ENCODE measurements around the gene CACNB1.

The CACNB1 gene

DNA sequence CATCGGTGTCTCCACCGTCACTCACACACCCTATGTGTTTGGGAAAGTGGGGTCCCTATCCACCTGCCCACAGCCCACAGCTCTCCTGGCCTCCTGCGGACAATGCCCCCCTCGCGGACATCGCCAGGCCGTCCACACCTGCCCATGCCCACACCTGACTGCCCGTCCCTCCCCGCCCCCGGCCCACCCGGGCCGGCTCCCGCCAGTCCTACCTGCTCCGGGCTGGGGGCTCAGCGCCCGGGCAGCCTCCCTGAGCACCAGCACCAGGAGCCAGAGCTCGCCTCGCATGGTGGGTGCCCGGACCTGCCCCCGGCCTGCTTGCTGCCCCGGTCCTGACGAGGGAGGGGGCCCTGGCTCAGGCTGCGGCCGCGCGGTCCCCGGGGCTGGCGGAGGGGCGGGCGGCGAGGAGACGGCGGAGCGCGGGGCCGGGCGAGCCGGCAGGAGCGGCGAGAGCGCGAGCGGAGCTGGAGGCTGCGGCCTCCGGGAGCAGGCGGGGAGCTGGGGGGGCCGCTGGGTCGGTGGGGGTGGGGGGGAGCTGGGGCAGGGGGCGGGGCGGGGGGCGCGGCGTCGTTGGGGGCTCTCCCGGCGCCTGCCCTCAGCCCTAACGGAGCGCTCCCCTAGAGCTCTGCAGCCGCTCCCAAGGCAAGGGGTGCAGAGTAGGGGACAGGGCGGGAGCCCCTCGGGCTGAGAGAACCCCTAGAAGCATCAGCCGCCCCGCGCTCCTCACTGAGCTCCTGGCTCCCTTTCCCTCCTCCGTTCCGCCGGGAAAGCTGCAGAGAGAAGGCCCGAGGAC, 46.1 kb downstream of the CACNB1 start, which contains the start of gene PLXDC1:
Gene PLXDC1, minus strand, starts transcription at position 488 of the 793 bp plus-strand sequence. Its CDS starts 200 bp downstream, at position 288.
- Mint-ChIP-seq H3K36me3 (peaks cover 7 to 11% of the 10 kb centered on the region in 2 donors), H3K9me3 (peaks cover 0 to 3% of the 10 kb centered on the region in 2 donors), H3K27ac (peak within 1 kb of the TSS; percentile 84), H3K4me1 (peaks cover 31 to 40% of the 10 kb centered on the region in 2 donors), H3K4me3 (peak within 1 kb of the TSS; percentile 96 to 98), H3K27me3 (peaks cover 53 to 58% of the 10 kb centered on the region in 2 donors)
- no peak for DNase-seq
- ATAC-seq (replicated peaks), result no peak

DNA sequence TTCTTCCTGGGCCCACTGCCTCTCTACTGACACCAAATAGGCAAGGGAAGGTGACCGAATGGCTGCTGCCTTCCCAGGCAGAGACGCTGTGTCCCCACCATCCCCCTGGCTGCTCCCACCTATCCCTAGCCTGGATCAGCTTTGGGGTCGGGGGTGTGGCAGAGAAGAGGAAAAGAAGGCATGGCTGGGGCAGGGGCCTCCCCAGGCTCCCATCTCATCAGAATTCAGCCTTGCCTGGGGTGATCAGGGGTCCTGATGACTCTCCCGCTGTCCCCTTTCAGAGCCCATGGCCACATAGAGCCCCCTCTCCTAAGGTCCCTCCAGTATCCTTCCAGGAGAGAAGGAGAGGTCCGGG, 46.7 kb downstream of the CACNB1 start:
- Mint-ChIP-seq H3K27ac (no peak overlapping the region), H3K9me3 (peaks cover 0 to 3% of the 10 kb centered on the region in 2 donors), H3K4me1 (peaks cover 31 to 40% of the 10 kb centered on the region in 2 donors), H3K27me3 (peaks cover 53 to 58% of the 10 kb centered on the region in 2 donors), H3K36me3 (peaks cover 7 to 11% of the 10 kb centered on the region in 2 donors), H3K4me3 (peak overlapping the region; percentile 19 to 46)
- ATAC-seq (replicated peaks) (no peak), DNase-seq (no peak)

DNA sequence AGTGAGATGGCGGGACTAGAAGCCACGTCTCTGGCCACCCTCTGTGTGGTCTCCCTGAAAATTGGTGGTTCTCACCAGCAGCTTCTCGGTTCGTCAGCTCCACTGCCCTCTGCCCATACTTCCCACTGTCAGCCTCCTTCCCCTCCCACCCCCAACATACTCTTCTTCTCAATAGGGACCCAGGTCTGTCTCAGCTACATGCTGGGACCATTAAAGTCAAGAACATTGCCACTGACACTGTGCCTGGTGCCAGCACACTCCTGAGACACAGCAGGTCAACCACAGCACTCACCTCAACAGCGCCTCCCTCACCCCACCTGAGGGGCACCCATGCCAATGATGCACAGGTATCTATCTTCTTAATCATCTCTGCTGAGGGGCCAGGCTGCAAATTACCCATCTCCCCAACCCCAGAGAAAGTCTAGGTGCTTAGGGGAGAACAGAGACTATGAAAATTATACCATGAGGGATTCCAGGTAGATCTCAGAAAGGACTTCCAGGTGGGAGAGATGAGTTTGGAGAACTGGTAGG, 47.3 kb downstream of the CACNB1 start:
- Mint-ChIP-seq H3K36me3 (peaks cover 7 to 11% of the 10 kb centered on the region in 2 donors), H3K9me3 (peaks cover 0 to 3% of the 10 kb centered on the region in 2 donors), H3K27me3 (peaks cover 58 to 63% of the 10 kb centered on the region in 2 donors), H3K4me3 (no peak overlapping the region), H3K4me1 (peaks cover 31 to 40% of the 10 kb centered on the region in 2 donors), H3K27ac (no peak overlapping the region)
- DNase-seq (no peak), ATAC-seq (replicated peaks) (no peak)

DNA sequence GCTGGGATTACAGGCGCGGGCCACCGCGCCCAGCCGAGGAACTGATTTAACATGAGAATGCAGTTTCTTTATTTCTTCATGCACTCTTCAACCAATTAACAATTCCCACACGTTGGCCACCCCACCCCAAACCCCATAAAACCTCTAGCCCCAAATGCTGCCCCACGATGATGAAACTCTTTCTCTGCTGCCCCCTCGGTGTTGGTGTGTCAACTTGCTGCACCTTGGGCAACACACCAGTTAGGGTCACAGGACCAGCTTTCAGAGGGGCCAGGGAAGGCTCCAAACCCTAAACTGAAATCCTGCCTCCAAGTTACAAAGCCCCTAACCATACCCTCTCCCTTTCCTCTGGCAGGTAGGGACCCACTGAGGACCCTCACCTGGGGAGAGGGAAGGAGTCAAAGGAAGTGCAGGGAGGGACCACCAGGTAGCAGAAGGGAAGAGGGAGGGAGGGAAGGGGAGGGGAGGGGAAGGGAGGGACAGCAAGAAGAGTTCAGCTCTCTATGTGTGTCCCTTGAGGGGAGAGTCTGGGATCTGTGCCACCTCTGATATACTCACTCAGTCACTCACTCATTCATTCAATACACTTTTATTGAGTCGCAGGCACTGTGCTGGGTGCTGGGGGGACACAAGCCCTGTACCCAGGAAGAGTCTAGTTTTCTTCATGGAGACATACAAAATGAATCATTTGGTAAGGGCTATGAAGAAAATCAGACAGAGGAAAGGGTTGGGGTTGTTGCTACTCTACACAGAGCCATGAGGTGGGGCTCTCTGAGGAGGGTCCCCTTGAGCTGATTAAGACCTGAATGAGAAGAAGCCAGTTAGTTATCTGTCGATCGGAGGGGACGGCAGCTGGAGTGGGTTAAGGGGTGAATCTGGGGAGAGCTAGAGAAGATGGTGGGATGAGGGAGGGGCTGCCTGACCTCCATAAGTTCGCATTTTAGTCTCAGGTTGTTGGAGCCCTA, 50.0 kb downstream of the CACNB1 start:
- H3K9me3 Mint-ChIP-seq, result no peaks in the 10 kb centered on the region
- peaks cover 15 to 17% of the 10 kb centered on the region in 2 donors for H3K4me1 Mint-ChIP-seq
- H3K4me3 Mint-ChIP-seq, result no peak overlapping the region
- no peaks in the 10 kb centered on the region for H3K36me3 Mint-ChIP-seq
- no peak overlapping the region for H3K27ac Mint-ChIP-seq
- H3K27me3 Mint-ChIP-seq, result peaks cover 48 to 56% of the 10 kb centered on the region in 2 donors
- no peak for DNase-seq
- no peak for ATAC-seq (replicated peaks)

DNA sequence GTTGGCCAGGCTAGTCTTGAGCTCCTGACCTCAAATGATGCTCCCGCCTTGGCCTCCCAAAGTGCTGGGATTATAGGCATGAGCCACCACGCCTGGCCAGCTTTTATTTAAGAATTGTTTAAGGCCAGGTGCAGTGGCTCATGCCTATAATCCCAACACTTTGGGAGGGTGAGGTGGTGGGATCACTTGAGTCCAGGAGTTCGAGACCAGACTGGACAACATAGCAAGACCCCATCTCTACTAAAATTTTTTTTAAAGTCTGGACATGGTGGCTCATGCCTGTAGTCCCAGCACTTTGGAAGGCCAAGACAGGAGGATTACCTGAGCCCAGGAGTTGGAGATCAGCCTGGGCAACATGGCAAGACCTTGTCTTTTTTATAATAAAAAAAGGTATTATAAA, 51.2 kb downstream of the CACNB1 start:
- DNase-seq, result no peak
- Mint-ChIP-seq H3K36me3 (no peaks in the 10 kb centered on the region), H3K27ac (no peak overlapping the region), H3K27me3 (peaks cover 39 to 47% of the 10 kb centered on the region in 2 donors), H3K4me3 (no peak overlapping the region), H3K4me1 (peaks cover 7 to 9% of the 10 kb centered on the region in 2 donors), H3K9me3 (no peaks in the 10 kb centered on the region)
- no peak for ATAC-seq (replicated peaks)

DNA sequence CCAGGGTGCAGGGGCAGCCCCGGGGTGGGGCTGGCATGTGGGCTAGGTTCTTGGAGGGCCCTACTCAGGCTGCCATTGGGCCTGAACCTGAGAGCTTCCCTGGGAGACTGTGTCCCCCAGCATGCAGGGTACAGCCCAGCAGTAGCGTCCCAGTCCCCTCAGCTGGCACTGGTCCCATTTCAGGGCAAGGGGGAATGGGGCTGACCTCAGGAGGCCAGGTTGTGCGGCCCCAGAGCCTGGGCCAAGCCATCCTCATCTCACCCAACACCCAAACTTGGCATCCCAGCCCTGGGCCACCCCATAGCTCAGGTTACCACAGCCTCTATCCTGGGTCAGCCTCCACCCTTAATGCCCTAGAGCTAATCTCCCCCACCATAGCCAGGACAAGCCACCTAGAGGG, 52.3 kb downstream of the CACNB1 start:
- Mint-ChIP-seq H3K27ac (no peak overlapping the region), H3K4me3 (no peak overlapping the region)

DNA sequence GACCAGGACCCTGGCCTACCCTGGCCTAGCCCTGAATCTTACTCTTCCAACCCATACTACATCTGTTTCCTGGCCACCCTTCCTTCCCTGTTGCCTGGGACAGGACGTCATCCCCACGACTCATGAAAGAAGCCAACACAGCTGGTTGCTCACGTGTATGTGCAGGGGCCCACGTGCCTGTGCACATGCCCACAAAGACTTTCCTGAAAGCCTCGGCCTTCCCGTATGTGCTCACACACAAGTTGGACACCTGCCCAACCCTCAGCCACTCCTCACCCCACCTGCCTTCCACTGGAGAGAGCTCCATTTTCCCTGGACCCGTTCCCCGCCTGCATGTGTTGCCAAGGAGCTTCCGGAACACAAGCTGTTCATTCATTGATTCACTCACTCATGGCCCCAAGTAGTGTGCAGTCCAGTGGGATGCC, 53.0 kb downstream of the CACNB1 start:
- H3K9me3 Mint-ChIP-seq, result no peaks in the 10 kb centered on the region
- H3K36me3 Mint-ChIP-seq, result no peaks in the 10 kb centered on the region
- H3K4me1 Mint-ChIP-seq, result no peaks in the 10 kb centered on the region
- no peak overlapping the region for H3K4me3 Mint-ChIP-seq
- peaks cover 23 to 29% of the 10 kb centered on the region in 2 donors for H3K27me3 Mint-ChIP-seq
- ATAC-seq (replicated peaks), result no peak
- no peak overlapping the region for H3K27ac Mint-ChIP-seq
- DNase-seq, result no peak

More for the DNA sequence above, 52.3 kb downstream of the CACNB1 start:
- DNase-seq, result no peak
- no peaks in the 10 kb centered on the region for H3K9me3 Mint-ChIP-seq
- peaks cover 30 to 36% of the 10 kb centered on the region in 2 donors for H3K27me3 Mint-ChIP-seq
- H3K36me3 Mint-ChIP-seq, result no peaks in the 10 kb centered on the region
- H3K4me1 Mint-ChIP-seq, result peaks cover 0 to under 1% of the 10 kb centered on the region in 2 donors
- ATAC-seq (replicated peaks), result no peak

DNA sequence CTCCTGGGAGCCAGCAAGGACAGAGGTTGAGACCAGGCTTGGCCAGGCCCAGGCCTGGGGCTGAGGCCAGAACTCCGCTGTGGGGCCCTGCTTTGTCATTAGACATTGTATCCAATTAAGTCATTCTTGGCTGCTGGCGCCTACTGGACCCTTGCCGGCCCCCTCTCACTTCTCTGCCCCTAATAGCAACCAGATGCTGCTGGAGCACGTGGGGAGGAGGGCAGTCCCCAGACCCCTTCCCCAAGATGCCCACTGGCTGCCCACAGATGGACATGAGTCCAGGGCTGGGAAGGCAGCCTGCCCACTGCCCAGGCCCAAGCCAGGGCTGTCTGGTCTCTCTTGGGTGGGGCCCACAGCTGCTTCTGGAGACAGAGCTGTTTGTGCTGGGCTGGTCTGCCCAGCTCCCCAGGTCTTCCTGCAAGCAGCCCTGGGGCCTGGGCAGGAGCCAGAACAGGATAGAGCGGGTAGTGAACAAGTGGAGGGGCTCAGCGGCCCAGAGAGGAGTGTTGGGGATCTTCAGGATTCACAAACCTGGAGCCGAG, 53.8 kb downstream of the CACNB1 start:
- Mint-ChIP-seq H3K4me1 (no peaks in the 10 kb centered on the region), H3K36me3 (no peaks in the 10 kb centered on the region), H3K27me3 (peaks cover 16 to 22% of the 10 kb centered on the region in 2 donors), H3K27ac (no peak overlapping the region), H3K9me3 (no peaks in the 10 kb centered on the region), H3K4me3 (no peak overlapping the region)
- ATAC-seq (replicated peaks) (no peak), DNase-seq (no peak)

DNA sequence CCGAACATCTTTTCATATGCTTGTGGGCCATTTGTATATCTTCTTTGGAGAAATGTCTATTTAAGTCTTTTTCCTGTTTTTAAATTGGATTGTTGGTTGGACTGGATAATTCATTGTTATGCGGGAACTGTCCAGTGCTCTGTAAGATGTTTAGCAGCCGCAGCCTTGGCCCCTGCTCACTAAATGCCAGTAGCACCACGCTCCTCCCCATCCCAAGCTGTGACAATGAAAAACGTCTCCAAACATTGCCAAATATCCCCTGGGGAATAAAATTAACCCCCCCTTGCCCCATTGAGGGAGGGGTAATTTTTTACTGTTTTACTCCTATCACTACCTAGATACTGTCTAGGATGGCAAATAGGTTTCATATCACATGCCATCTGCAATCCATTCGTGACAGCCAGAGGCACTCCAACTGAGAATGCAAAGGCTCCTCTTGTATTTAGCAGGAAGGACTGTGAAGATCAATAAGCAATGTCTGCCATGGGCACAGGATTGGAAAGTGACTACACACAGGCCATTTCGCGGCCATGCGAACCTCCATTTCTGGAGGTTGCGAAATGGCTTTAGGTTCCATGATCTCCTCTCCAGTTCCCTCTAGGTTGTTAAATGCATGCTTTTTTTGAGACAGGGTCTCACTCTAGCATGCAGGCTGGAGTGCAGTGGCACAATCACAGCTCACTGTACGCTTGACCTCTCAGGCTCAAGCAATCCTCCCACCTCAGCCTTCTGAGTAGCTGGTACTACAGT, 55.4 kb downstream of the CACNB1 start:
- H3K4me3 Mint-ChIP-seq, result no peak overlapping the region
- H3K27ac Mint-ChIP-seq, result no peak overlapping the region
- no peaks in the 10 kb centered on the region for H3K36me3 Mint-ChIP-seq
- no peak for ATAC-seq (replicated peaks)
- H3K27me3 Mint-ChIP-seq, result peaks cover 7 to 12% of the 10 kb centered on the region in 2 donors
- no peaks in the 10 kb centered on the region for H3K9me3 Mint-ChIP-seq
- no peak for DNase-seq
- H3K4me1 Mint-ChIP-seq, result no peaks in the 10 kb centered on the region

DNA sequence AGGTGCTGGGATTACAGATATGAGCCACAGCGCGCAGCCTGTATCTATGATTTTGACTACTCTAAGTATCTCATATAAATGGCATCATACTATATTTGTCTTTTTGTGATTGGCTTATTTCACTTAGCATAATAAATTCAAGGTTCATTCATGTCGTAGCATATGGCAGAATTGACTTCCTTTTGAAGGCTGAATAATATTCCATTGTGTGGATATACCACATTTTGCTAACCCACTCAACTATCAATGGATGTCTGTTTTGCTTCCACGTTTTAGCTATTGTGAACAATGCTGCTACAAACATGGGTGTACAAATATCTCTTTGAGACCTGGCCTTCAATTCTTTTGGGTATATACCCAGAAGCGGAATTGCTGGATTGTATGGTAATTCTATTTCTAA, 56.2 kb downstream of the CACNB1 start:
- no peaks in the 10 kb centered on the region for H3K9me3 Mint-ChIP-seq
- ATAC-seq (replicated peaks) (no peak), DNase-seq (no peak)
- H3K27me3 Mint-ChIP-seq, result peaks cover 6 to 11% of the 10 kb centered on the region in 2 donors
- H3K36me3 Mint-ChIP-seq, result no peaks in the 10 kb centered on the region
- H3K27ac Mint-ChIP-seq, result no peak overlapping the region
- H3K4me1 Mint-ChIP-seq, result no peaks in the 10 kb centered on the region
- H3K4me3 Mint-ChIP-seq, result no peak overlapping the region

DNA sequence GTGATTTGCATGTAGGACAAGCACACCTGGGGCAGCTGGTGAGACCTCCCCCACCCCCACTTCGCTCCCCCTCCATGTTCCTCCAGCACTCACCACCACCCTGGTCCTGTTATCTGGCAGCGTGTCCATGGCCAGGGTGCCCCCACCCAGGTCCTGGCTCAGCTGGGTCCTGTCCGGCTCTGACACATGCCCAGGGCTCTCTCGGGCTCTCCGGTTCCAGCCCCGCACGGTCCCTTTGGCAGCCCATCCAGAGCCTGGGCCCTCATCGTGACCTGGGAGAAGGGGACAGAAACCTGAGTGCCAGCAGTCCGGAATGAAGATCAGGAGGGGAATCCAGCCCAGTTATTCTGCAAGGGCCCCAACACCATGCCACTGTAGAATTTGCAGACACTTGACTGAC, 57.9 kb downstream of the CACNB1 start:
- ATAC-seq (replicated peaks) (no peak), DNase-seq (no peak)
- Mint-ChIP-seq H3K9me3 (no peaks in the 10 kb centered on the region), H3K36me3 (no peaks in the 10 kb centered on the region), H3K27me3 (peaks cover 0 to 6% of the 10 kb centered on the region in 2 donors), H3K4me3 (no peak overlapping the region), H3K27ac (peak overlapping the region; percentile 32), H3K4me1 (no peaks in the 10 kb centered on the region)

DNA sequence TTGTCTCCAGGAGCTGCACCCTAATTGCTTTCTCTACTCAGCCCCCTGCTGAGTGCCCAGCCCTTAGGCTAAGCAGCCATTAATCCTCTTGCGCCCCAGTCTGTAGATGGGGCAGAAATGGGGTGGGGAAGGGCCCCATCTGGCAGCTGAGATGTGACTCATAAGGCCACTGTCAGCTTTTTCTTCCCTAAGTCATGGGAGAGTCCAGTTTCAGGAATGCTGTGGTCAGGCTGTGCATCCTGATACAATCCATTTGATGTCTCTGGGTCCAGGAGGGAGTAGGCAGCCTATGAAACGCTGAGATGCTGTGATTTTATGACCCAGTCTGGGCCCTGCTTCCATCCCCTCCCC, 58.3 kb downstream of the CACNB1 start:
- ATAC-seq (replicated peaks), result no peak
- Mint-ChIP-seq H3K36me3 (no peaks in the 10 kb centered on the region), H3K9me3 (no peaks in the 10 kb centered on the region), H3K27me3 (peaks cover 0 to 6% of the 10 kb centered on the region in 2 donors), H3K4me3 (no peak overlapping the region), H3K27ac (no peak overlapping the region), H3K4me1 (no peaks in the 10 kb centered on the region)
- no peak for DNase-seq

DNA sequence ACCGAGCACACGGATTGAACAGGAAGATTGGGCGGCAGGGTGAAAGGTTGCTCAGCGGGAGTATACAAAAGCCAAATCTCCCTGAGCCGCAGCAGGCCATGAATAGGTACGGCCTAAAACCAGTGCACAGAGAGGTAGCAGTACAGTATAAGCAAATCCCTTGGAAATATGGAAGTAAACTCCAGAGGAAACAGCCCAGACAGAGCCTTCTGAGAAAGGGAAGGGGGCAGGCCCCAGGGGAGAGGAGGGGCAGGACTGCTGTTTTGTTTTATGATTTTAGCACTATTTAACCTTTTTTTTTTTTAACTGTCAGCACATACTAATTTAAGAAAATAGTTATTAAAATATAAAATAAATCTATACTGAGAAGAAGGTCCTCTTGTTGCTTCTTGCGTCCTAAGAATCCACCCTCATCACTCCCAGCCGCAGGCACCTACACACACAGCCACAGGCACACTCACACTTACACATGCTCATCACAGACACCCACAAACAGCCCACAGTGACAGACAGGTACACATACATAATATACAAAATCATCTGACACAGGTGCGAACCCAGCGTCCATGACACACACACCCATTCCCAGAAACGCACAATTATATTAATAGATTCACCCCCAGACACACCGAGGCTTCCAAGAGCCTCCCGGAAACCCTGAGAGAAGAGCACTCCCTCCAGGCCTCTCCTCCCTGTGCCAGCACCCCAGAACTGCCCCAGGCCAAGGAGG, 58.9 kb downstream of the CACNB1 start:
- Mint-ChIP-seq H3K36me3 (no peaks in the 10 kb centered on the region), H3K27me3 (peaks cover 0 to under 1% of the 10 kb centered on the region in 2 donors), H3K27ac (no peak overlapping the region), H3K4me1 (no peaks in the 10 kb centered on the region), H3K9me3 (no peaks in the 10 kb centered on the region), H3K4me3 (no peak overlapping the region)
- ATAC-seq (replicated peaks) (no peak), DNase-seq (no peak)

All from stimulated activated naive B cell treated with anti-CD40 and anti-IgM and Interleukin-4, amounts not matched to agents 10 μg/mL and 1 μg/mL and 100 μg/mL, for 72 hours (primary cell).